K562 (cell line): ENCODE data around the gene TPRX2. TPM values are rescaled to one million over a fixed set of nuclear protein-coding genes. Genes with fewer than 3 reads are reported as not detected.

Experiments used
- ATAC-seq: fragments of 200-7000 bp; cut with Tn5 transposase; 3 replicates; pipeline ENCODE4 v1.9.1; 2020; ENCODE audit warnings: moderate library complexity
- BruUV-seq: library from RNA; stranded (reverse); fragments of 400-500 nt; replicated peaks from 2 replicates; lab custom pipeline; 2021; lab: Mats Ljungman, UMichigan
- CTCF ChIA-PET: fragments of 300-600 bp; formaldehyde crosslinking; extraction: SDS; loops from one replicate; lab custom pipeline; 2021; ENCODE audit warnings: low intra/inter-chr PET ratio; lab: Yijun Ruan, JAX
- POLR2A ChIA-PET: fragments of 300-600, 350-650 bp; sonication (Branson Sonifier 250); formaldehyde crosslinking; extraction: SDS; loops from one replicate; lab custom pipeline; 2021; ENCODE audit warnings: antibody characterized with exemption, inconsistent platforms; lab: Yijun Ruan, JAX
- DNase-seq, 4 experiments: peaks; one replicate each; pipeline versions ENCODE4 v3.0.0 to v3.0.0-alpha.2; 2011 to 2018; ENCODE audit warnings: low spot score in 3 of 4, mixed read lengths in 3 of 4; ENCODE audit errors: extremely low read depth in 1 of 4
- FAIRE-seq: peaks from 2 replicates; lab custom pipeline; 2011; peaks lifted over from hg19 to GRCh38; lab: Jason Lieb, UNC
- H2AFZ ChIP-seq: 2 replicates; pipeline ENCODE4 v1.6.0; 2011; ENCODE audit warnings: low read depth, low read length, control low read depth, inconsistent platforms
- H3K27ac ChIP-seq: fragments of 200-600 bp; 3 replicates; pipeline ENCODE4 v1.8.0; 2011; ENCODE audit warnings: low read depth, mild to moderate bottlenecking, control low read depth, inconsistent platforms, low read length, moderate library complexity, mixed read lengths; ENCODE audit errors: extremely low read depth
- H3K27me3 ChIP-seq, 2 experiments: fragments of 300-600 bp in 1 of 2; 2 replicates in 1 of 2; 3 replicates in 1 of 2; pipeline versions ENCODE4 v1.6.0 to v1.8.0; 2011; ENCODE audit warnings: inconsistent platforms in 2 of 2, low read length in 2 of 2, mild to moderate bottlenecking in 1 of 2, mixed read lengths in 1 of 2, moderate library complexity in 1 of 2; ENCODE audit not compliant: control insufficient read depth in 2 of 2, insufficient read depth in 2 of 2
- H3K36me3 ChIP-seq: fragments of 300-600 bp; 3 replicates; pipeline ENCODE4 v1.8.0; 2011; ENCODE audit warnings: mild to moderate bottlenecking, low read length, inconsistent platforms; ENCODE audit not compliant: control insufficient read depth, insufficient read depth
- H3K4me1 ChIP-seq, 2 experiments: fragments of 200-600 bp in 1 of 2; replicated peaks in 1 of 2; 2 replicates in 1 of 2; 3 replicates in 1 of 2; pipeline versions ENCODE4 v1.5.1 to v1.8.0; 2011; ENCODE audit warnings: inconsistent platforms in 2 of 2, low read length in 2 of 2, mild to moderate bottlenecking in 1 of 2, mixed read lengths in 1 of 2, moderate library complexity in 1 of 2; ENCODE audit not compliant: control insufficient read depth in 2 of 2, insufficient read depth in 2 of 2
- H3K4me2 ChIP-seq: 2 replicates; pipeline ENCODE4 v1.6.1; 2011; ENCODE audit warnings: low read length, control low read depth, inconsistent platforms, mixed read lengths; ENCODE audit not compliant: insufficient read depth
- H3K4me3 ChIP-seq: fragments of 200-600 bp; sonication (generic), shearing (Covaris generic); 2 replicates; pipeline ENCODE4 v1.5.1; 2016; ENCODE audit warnings: control low read depth, inconsistent platforms
- H3K79me2 ChIP-seq: fragments of 200-600 bp; 3 replicates; pipeline ENCODE4 v1.8.0; 2011; ENCODE audit warnings: low read length, inconsistent platforms; ENCODE audit not compliant: control insufficient read depth, insufficient read depth
- H3K9ac ChIP-seq, 2 experiments: 2 replicates each; pipeline versions ENCODE4 v1.6.0 to v1.6.1; 2011; ENCODE audit warnings: low read depth in 2 of 2, low read length in 2 of 2, control low read depth in 1 of 2, inconsistent platforms in 1 of 2, mild to moderate bottlenecking in 1 of 2, mixed read lengths in 1 of 2; ENCODE audit not compliant: insufficient read depth in 1 of 2
- H3K9me1 ChIP-seq: one replicate; pipeline ENCODE4 v1.6.0; 2011; ENCODE audit warnings: inconsistent platforms, mild to moderate bottlenecking, low read length, moderate library complexity; ENCODE audit not compliant: control insufficient read depth, insufficient read depth
- H3K9me3 ChIP-seq: replicated peaks from 2 replicates; pipeline ENCODE4 v1.5.1; 2011; ENCODE audit warnings: low read depth, low read length, inconsistent platforms; ENCODE audit not compliant: control insufficient read depth, insufficient read depth
- H4K20me1 ChIP-seq: replicated peaks from 2 replicates; pipeline ENCODE4 v1.6.1; 2011; ENCODE audit warnings: low read length, inconsistent platforms, mixed read lengths; ENCODE audit not compliant: control insufficient read depth, insufficient read depth
- ARNT ChIP-seq, 2 experiments: fragments of 450-650 bp; IDR thresholded peaks; 2 replicates each; pipeline ENCODE4 v1.6.1; 2016; ENCODE audit warnings: mild to moderate bottlenecking in 1 of 2
- BDP1 ChIP-seq: IDR thresholded peaks from 3 replicates; pipeline ENCODE4 v1.6.1; 2011; ENCODE audit not compliant: insufficient read length, insufficient read depth
- SAFB ChIP-seq: fragments of 200-400 bp; formaldehyde crosslinking; IDR thresholded peaks from 2 replicates; pipeline ENCODE4 v1.6.1; 2017; ENCODE audit warnings: low read depth, low read length, borderline replicate concordance
- TAF1 ChIP-seq: IDR thresholded peaks from 2 replicates; pipeline ENCODE4 v1.6.1; 2011; ENCODE audit warnings: mild to moderate bottlenecking, low read length, moderate library complexity; ENCODE audit not compliant: insufficient read depth, control insufficient read depth, severe bottlenecking; ENCODE audit errors: extremely low read depth
- ZNF165 ChIP-seq: fragments of 250-450 bp; sonication (Bioruptor Pico); IDR thresholded peaks from 2 replicates; pipeline ENCODE4 v1.4.0; 2020; ENCODE audit warnings: borderline replicate concordance
- ZNF24 ChIP-seq: fragments of 450-650 bp; IDR thresholded peaks from 2 replicates; pipeline ENCODE4 v1.6.1; 2016
- WGBS: fragments of 100-300 bp; shearing (Covaris generic); methylation state at CpG from one replicate; pipeline ENCODE4 v1.1.6; 2016; ENCODE audit warnings: low coverage, mixed read lengths; ENCODE audit not compliant: insufficient coverage; ENCODE audit errors: missing lambda C conversion rate; 5-methylcytosine and 5-hydroxymethylcytosine counted together
- in situ Hi-C: fragments of 300-500 bp; cut with MboI; formaldehyde crosslinking; loops from 4 replicates; pipeline ENCODE4 v1.15.0; 2018; ENCODE audit warnings: inconsistent platforms, mixed read lengths
- intact Hi-C: fragments of 100-400 bp; cut with micrococcal nuclease; formaldehyde crosslinking; loops from 2 replicates; pipeline ENCODE4 v1.14.2; 2022
- polyA plus RNA-seq, 8 experiments: library from polyadenylated mRNA; depleted of rRNA in 4 of 8; stranded (reverse) in 5 of 8; unstranded in 3 of 8; fragments of >200 nt; fragmentation: Nextera tagmentation in 2 of 8; fragmentation: Illumina TruSeq in 1 of 8; extraction: Ambion mirVana in 2 of 8; extraction: Trizol in 1 of 8; gene quantifications; 2 replicates each; pipeline versions ENCODE4 v1.2.1 to v1.2.3, GENCODE V29; 2011 to 2014; ENCODE audit warnings: inconsistent platforms in 1 of 8, missing spikeins in 1 of 8
- total RNA-seq, 7 experiments: library from RNA; depleted of rRNA in 6 of 7; stranded (reverse); fragments of >200 nt in 6 of 7; fragmentation: Illumina TruSeq in 2 of 7; extraction: Trizol in 2 of 7; gene quantifications; 2 replicates each; pipeline versions ENCODE4 v1.2.1 to v1.2.3, GENCODE V29; 2011 to 2021; ENCODE audit warnings: low replicate concordance in 1 of 7
- TF ChIP-seq, protein P1 (sequence below), 2 experiments: fragments of 150-350 bp in 1 of 2; IDR thresholded peaks; 2 replicates each; pipeline ENCODE4 v1.6.1; 2012 to 2016; ENCODE audit warnings: low read depth in 2 of 2, low read length in 2 of 2, mild to moderate bottlenecking in 1 of 2, moderate library complexity in 1 of 2
- TF ChIP-seq, protein P2 (sequence below): fragments of 450-650 bp; IDR thresholded peaks from 2 replicates; pipeline ENCODE4 v1.6.1; 2018; ENCODE audit warnings: mild to moderate bottlenecking, low read depth; ENCODE audit not compliant: partially characterized antibody

The TPRX2 gene
- total and polyA plus RNA-seq, 9 of the 15 experiments (the other 6 are each of a cell fraction or from before 2014, with no cell fraction given), result not detected

DNA sequence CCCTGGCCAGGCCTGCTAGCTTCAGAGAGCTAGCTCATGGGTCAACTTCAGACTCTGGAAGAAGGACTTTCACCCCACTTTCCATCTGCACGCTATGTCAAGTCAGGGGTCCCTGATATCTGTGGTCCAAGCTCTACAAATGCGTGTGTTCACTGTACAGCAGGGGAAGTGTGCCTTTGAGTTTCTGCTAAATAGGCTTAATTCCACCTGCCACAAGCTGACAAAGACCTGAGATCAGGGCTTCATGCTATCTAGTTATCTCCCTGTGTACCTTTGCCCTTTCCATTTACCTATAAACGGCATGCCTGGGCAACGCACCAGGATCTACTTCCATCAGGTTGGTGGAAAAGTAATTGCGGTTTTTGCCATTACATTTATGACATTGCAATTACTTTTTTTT lies 37.7 kb downstream of the TPRX2 start:
- in situ Hi-C loops (no loop called here), intact Hi-C loops (no loop called here)
- H3K27ac ChIP-seq, result no peak overlapping the region
- ChIA-PET CTCF (no interaction called here), POLR2A (no interaction called here)
- no TSS peak for BruUV-seq
- H3K4me1 ChIP-seq, result peaks cover 4 to 5% of the 10 kb centered on the region in 2 experiments; a peak in 2 of 5 replicates
- no peaks in the 10 kb centered on the region for H3K9me3 ChIP-seq
- H3K4me3 ChIP-seq, result no peak overlapping the region
- no peak overlapping the region for H3K9ac ChIP-seq
- no peaks in the 10 kb centered on the region for H3K79me2 ChIP-seq
- FAIRE-seq (no peak), ATAC-seq (no peak), DNase-seq (no peak)
- H2AFZ ChIP-seq, result no peak overlapping the region
- WGBS, result 41% methylated on average over 5 of the region's 5 CpGs
- no peak overlapping the region for H3K4me2 ChIP-seq
- no peaks in the 10 kb centered on the region for H4K20me1 ChIP-seq
- no peaks in the 10 kb centered on the region for H3K36me3 ChIP-seq
- no peaks in the 10 kb centered on the region; a peak in 1 of 5 replicates for H3K27me3 ChIP-seq
- no peaks in the 10 kb centered on the region for H3K9me1 ChIP-seq
- TF ChIP-seq SAFB (no peak), ZNF165 (no peak), ARNT (IDR thresholded peaks at IDR 0.05) (no peak), ZNF24 (no peak), BDP1 (no peak), TAF1 (no peak)
- TF ChIP-seq, protein P1, sequence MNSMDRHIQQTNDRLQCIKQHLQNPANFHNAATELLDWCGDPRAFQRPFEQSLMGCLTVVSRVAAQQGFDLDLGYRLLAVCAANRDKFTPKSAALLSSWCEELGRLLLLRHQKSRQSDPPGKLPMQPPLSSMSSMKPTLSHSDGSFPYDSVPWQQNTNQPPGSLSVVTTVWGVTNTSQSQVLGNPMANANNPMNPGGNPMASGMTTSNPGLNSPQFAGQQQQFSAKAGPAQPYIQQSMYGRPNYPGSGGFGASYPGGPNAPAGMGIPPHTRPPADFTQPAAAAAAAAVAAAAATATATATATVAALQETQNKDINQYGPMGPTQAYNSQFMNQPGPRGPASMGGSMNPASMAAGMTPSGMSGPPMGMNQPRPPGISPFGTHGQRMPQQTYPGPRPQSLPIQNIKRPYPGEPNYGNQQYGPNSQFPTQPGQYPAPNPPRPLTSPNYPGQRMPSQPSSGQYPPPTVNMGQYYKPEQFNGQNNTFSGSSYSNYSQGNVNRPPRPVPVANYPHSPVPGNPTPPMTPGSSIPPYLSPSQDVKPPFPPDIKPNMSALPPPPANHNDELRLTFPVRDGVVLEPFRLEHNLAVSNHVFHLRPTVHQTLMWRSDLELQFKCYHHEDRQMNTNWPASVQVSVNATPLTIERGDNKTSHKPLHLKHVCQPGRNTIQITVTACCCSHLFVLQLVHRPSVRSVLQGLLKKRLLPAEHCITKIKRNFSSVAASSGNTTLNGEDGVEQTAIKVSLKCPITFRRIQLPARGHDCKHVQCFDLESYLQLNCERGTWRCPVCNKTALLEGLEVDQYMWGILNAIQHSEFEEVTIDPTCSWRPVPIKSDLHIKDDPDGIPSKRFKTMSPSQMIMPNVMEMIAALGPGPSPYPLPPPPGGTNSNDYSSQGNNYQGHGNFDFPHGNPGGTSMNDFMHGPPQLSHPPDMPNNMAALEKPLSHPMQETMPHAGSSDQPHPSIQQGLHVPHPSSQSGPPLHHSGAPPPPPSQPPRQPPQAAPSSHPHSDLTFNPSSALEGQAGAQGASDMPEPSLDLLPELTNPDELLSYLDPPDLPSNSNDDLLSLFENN (IDR thresholded peaks at IDR 0.05; ENCODE audit: low read depth in 2 of 2, low read length in 2 of 2), result no peak
- TF ChIP-seq, protein P2, sequence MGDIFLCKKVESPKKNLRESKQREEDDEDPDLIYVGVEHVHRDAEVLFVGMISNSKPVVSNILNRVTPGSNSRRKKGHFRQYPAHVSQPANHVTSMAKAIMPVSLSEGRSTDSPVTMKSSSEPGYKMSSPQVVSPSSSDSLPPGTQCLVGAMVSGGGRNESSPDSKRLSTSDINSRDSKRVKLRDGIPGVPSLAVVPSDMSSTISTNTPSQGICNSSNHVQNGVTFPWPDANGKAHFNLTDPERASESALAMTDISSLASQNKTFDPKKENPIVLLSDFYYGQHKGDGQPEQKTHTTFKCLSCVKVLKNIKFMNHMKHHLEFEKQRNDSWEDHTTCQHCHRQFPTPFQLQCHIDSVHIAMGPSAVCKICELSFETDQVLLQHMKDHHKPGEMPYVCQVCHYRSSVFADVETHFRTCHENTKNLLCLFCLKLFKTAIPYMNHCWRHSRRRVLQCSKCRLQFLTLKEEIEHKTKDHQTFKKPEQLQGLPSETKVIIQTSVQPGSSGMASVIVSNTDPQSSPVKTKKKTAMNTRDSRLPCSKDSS, result no peak
- TF ChIP-seq, all 486 proteins: peak for 0
